CD14-positive monocyte (primary cell): Measurements from ENCODE around the gene IGFBP7. TPM values are rescaled to one million over a fixed set of nuclear protein-coding genes. Genes with fewer than 3 reads are reported as not detected.
"Not testable (repeated sequence)": the region's sequence is repeated elsewhere in the genome, so short reads cannot be mapped to it uniquely, and the experiment has no call there.

Experiments used
- DNase-seq, 3 donors: peaks; one replicate each; pipeline ENCODE4 v3.0.0-alpha.2; 2011 to 2022
- H2AFZ ChIP-seq: 2 replicates; pipeline ENCODE4 v1.6.0; 2012; ENCODE audit warnings: mild to moderate bottlenecking, low read depth, low read length, inconsistent platforms; ENCODE audit not compliant: insufficient read depth, poor library complexity, severe bottlenecking
- H3K27ac ChIP-seq, 2 donors: 1 replicate in 1 of 2; 2 replicates in 1 of 2; pipeline ENCODE4 v1.5.1; 2012 to 2013; ENCODE audit warnings: low read length in 2 of 2, control low read depth in 1 of 2, inconsistent platforms in 1 of 2, low read depth in 1 of 2, mild to moderate bottlenecking in 1 of 2
- H3K27me3 ChIP-seq, 2 donors: one replicate each; pipeline versions ENCODE4 v1.6.0 to v1.6.1; 2011 to 2013; ENCODE audit warnings: low read length in 2 of 2; ENCODE audit not compliant: control insufficient read depth in 2 of 2, insufficient read depth in 2 of 2
- H3K36me3 ChIP-seq, 2 donors: replicated peaks in 1 of 2; 1 replicate in 1 of 2; 2 replicates in 1 of 2; pipeline versions ENCODE4 v1.5.1 to v1.6.1; 2012 to 2013; ENCODE audit warnings: low read length in 2 of 2, control low read depth in 1 of 2, inconsistent platforms in 1 of 2, mild to moderate bottlenecking in 1 of 2; ENCODE audit not compliant: insufficient read depth in 2 of 2, control insufficient read depth in 1 of 2
- H3K4me1 ChIP-seq, 2 donors: 1 replicate in 1 of 2; 2 replicates in 1 of 2; pipeline versions ENCODE4 v1.5.1 to v1.6.1; 2012 to 2013; ENCODE audit warnings: low read length in 2 of 2, control low read depth in 1 of 2, inconsistent platforms in 1 of 2, mild to moderate bottlenecking in 1 of 2, moderate library complexity in 1 of 2; ENCODE audit not compliant: insufficient read depth in 2 of 2, control insufficient read depth in 1 of 2
- H3K4me2 ChIP-seq: replicated peaks from 2 replicates; pipeline ENCODE3; 2012; ENCODE audit warnings: low read length, moderate library complexity, mild to moderate bottlenecking; ENCODE audit not compliant: poor library complexity, severe bottlenecking; ENCODE audit errors: extremely low read depth
- H3K4me3 ChIP-seq, 3 experiments: fragments of 200-600 bp in 1 of 3; sonication (generic) in 1 of 3; replicated peaks in 1 of 3; 1 replicate in 2 of 3; 2 replicates in 1 of 3; pipeline ENCODE4 v1.5.1; 2011 to 2013; ENCODE audit warnings: low read length in 3 of 3, mild to moderate bottlenecking in 3 of 3, control low read depth in 2 of 3, low read depth in 2 of 3, inconsistent platforms in 1 of 3, moderate library complexity in 1 of 3
- H3K79me2 ChIP-seq: 2 replicates; pipeline ENCODE4 v1.6.0; 2012; ENCODE audit warnings: mild to moderate bottlenecking, control low read depth, inconsistent platforms, low read length, moderate library complexity; ENCODE audit not compliant: insufficient read depth
- H3K9ac ChIP-seq: 2 replicates; pipeline ENCODE4 v1.6.0; 2017; ENCODE audit warnings: low read length, mild to moderate bottlenecking; ENCODE audit not compliant: insufficient read depth, poor library complexity, severe bottlenecking
- H3K9me3 ChIP-seq, 2 donors: replicated peaks in 1 of 2; 1 replicate in 1 of 2; 2 replicates in 1 of 2; pipeline versions ENCODE4 v1.5.1 to v1.6.1; 2012 to 2013; ENCODE audit warnings: low read length in 2 of 2, control low read depth in 1 of 2; ENCODE audit not compliant: control insufficient read depth in 1 of 2, insufficient read depth in 1 of 2
- H4K20me1 ChIP-seq: 2 replicates; pipeline ENCODE4 v1.6.0; 2012; ENCODE audit warnings: mild to moderate bottlenecking, low read length, control low read depth, moderate library complexity; ENCODE audit not compliant: insufficient read depth
- H3K27ac Mint-ChIP-seq, 7 donors: one replicate each; pipeline ENCODE4 v1.8.0; 2020; ENCODE audit warnings: mild to moderate bottlenecking in 7 of 7, mixed read lengths in 7 of 7, moderate library complexity in 6 of 7, inconsistent platforms in 2 of 7
- H3K27me3 Mint-ChIP-seq, 3 donors: one replicate each; pipeline ENCODE4 v1.8.0; 2021 to 2022; ENCODE audit warnings: low read depth in 3 of 3, mild to moderate bottlenecking in 3 of 3, mixed read lengths in 3 of 3, moderate library complexity in 3 of 3, inconsistent platforms in 1 of 3
- H3K36me3 Mint-ChIP-seq, 2 donors: one replicate each; pipeline ENCODE4 v1.8.0; 2020; ENCODE audit warnings: mixed read lengths in 2 of 2, inconsistent platforms in 1 of 2, mild to moderate bottlenecking in 1 of 2
- H3K4me1 Mint-ChIP-seq: one replicate; pipeline ENCODE4 v1.8.0; 2020; ENCODE audit warnings: mild to moderate bottlenecking, mixed read lengths
- H3K4me3 Mint-ChIP-seq, 2 donors: one replicate each; pipeline ENCODE4 v1.8.0; 2020; ENCODE audit warnings: mild to moderate bottlenecking in 2 of 2, mixed read lengths in 2 of 2, moderate library complexity in 1 of 2
- H3K9me3 Mint-ChIP-seq, 7 donors: one replicate each; pipeline ENCODE4 v1.8.0; 2020 to 2022; ENCODE audit warnings: mixed read lengths in 7 of 7, mild to moderate bottlenecking in 6 of 7, moderate library complexity in 6 of 7, inconsistent platforms in 2 of 7
- WGBS: methylation state at CpG from one replicate; pipeline ENCODE4 v1.1.5; 2013; ENCODE audit warnings: missing lambda C conversion rate; ENCODE audit not compliant: insufficient coverage; 5-methylcytosine and 5-hydroxymethylcytosine counted together
- intact Hi-C, 2 donors: fragments of 100-400 bp; cut with micrococcal nuclease; formaldehyde crosslinking; loops; one replicate each; pipeline versions ENCODE4 v1.15.0 to v1.15.1; 2023
- polyA plus RNA-seq, 3 donors: library from polyadenylated mRNA; depleted of rRNA in 1 of 3; unstranded in 2 of 3; stranded (reverse) in 1 of 3; fragments of 300-500 nt in 2 of 3; fragments of >200 nt in 1 of 3; fragmentation: Illumina TruSeq in 2 of 3; gene quantifications; 1 replicate in 2 of 3; 2 replicates in 1 of 3; pipeline ENCODE4 v1.2.3, GENCODE V29; 2012 to 2021
- TF ChIP-seq, protein P1 (sequence below): fragments of 200-600 bp; IDR thresholded peaks from one replicate; pipeline ENCODE4 v1.8.0; 2022; ENCODE audit warnings: antibody characterized with exemption, mild to moderate bottlenecking

Gene IGFBP7
- polyA plus RNA-seq, 3 donors, result 23.1 to 53.1 (median 46.9) TPM

DNA sequence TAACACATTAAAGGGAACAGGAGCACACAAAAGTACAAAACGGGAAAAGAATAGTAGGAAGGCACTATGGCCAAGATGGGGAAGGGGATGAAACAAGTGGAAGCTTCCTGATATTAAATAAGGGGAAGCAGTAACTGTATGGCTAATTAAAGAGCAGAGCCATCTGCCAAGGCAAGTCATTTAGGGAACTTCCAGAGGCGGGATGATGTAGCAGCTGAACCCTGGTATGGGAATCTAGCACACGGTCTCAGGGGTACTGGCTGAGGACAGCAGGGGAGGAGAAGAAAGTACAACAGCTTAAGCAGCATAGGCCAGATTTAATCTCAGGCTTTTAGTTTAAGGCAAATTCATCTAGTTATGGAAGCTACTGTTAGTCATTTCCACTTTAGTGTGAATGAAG, 59.1 kb downstream of the IGFBP7 start:
- H2AFZ ChIP-seq, result no peak overlapping the region
- H3K4me1 ChIP-seq, result peaks cover 22% of the 10 kb centered on the region in 2 donors
- no peaks in the 10 kb centered on the region for H3K36me3 ChIP-seq
- Mint-ChIP-seq H3K9me3 (peaks cover 0 to 10% (median 3%) of the 10 kb centered on the region in 7 donors), H3K4me3 (peak overlapping the region in 1 of 2 donors; percentile 47), H3K4me1 (peaks cover 20% of the 10 kb centered on the region), H3K27me3 (peaks cover 0 to 2% (median 0%) of the 10 kb centered on the region in 3 donors), H3K36me3 (peaks cover 8 to 21% of the 10 kb centered on the region in 2 donors), H3K27ac (peak overlapping the region; percentile 76 to 99 (median 86))
- TF ChIP-seq, protein P1, sequence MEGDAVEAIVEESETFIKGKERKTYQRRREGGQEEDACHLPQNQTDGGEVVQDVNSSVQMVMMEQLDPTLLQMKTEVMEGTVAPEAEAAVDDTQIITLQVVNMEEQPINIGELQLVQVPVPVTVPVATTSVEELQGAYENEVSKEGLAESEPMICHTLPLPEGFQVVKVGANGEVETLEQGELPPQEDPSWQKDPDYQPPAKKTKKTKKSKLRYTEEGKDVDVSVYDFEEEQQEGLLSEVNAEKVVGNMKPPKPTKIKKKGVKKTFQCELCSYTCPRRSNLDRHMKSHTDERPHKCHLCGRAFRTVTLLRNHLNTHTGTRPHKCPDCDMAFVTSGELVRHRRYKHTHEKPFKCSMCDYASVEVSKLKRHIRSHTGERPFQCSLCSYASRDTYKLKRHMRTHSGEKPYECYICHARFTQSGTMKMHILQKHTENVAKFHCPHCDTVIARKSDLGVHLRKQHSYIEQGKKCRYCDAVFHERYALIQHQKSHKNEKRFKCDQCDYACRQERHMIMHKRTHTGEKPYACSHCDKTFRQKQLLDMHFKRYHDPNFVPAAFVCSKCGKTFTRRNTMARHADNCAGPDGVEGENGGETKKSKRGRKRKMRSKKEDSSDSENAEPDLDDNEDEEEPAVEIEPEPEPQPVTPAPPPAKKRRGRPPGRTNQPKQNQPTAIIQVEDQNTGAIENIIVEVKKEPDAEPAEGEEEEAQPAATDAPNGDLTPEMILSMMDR, result no peak
- H3K4me2 ChIP-seq, result peak overlapping the region; percentile 14
- peaks cover 25% of the 10 kb centered on the region for H3K79me2 ChIP-seq
- H4K20me1 ChIP-seq, result no peaks in the 10 kb centered on the region
- peaks cover 0 to 2% of the 10 kb centered on the region in 2 donors for H3K9me3 ChIP-seq
- H3K27me3 ChIP-seq, result no peaks in the 10 kb centered on the region
- peak; percentile 57 to 90 (median 70) for DNase-seq
- H3K27ac ChIP-seq, result peak overlapping the region; percentile 35 to 68
- intact Hi-C loops, result no loop called here
- WGBS, result 6% methylated on average over 3 of the region's 3 CpGs
- no peak overlapping the region for H3K4me3 ChIP-seq
- H3K9ac ChIP-seq, result no peak overlapping the region

DNA sequence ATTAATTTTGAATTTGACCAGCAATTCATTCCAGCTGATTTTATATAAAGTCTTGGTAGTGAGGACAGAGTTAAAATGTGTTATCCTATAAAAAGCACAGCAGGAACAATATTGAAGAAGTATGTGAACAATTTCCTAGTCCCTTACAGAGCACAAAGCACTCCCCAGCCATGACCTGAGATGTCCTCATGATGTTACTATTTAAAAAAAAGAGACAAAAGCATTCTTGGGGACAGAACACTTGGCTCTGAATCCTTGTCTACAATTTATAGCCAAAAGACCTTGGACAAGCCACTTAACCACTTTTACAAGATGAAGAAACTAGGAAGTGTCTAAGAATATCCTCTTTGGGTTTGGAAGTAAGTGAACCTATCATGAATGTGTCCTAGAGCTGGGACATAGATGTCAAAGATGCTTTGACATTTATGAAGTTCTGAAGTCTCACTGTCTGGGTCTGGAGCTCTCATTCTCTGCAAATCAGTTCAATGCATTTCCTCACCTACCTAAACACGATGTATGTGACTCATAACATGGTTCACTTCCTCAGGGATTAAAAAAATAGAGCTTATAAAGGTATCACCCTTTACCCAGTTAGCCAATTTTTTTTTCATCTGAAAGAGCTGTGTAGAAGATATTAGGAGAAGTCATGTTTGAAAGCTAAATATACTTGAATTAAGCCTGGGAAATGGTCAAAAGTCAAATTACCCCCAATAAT, 61.4 kb downstream of the IGFBP7 start:
- peaks cover 22% of the 10 kb centered on the region in 2 donors for H3K4me1 ChIP-seq
- peaks cover 3 to 8% of the 10 kb centered on the region in 2 donors for H3K36me3 Mint-ChIP-seq

DNA sequence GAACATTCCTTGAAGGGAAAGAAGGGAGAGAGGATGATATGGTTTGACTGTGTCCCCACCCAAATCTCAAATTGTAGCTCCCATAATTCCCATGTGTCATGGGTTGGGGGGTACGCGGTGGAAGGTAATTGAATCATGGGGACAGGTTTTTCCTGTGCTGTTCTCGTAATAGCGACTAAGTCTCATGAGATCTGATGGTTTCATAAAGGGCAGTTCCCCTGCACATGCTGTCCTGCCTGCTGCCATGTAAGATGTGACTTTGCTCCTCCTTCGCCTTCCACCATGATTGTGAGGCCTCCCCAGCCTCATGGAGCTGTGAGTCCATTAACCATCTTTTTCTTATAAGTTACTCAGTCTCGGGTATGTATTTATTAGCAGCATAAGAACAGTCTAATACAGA, 63.1 kb downstream of the IGFBP7 start:
- 100% methylated on average over 2 of the region's 6 CpGs for WGBS
- Histone ChIP-seq H3K4me1 (peaks cover 19 to 20% of the 10 kb centered on the region in 2 donors), H3K79me2 (peaks cover 11% of the 10 kb centered on the region)
- H3K9ac ChIP-seq, intact Hi-C loops, H3K36me3 ChIP-seq, H3K27me3 Mint-ChIP-seq, H3K27ac ChIP-seq, H3K27ac Mint-ChIP-seq, H2AFZ ChIP-seq, H3K9me3 ChIP-seq, H3K9me3 Mint-ChIP-seq, H3K4me3 ChIP-seq, H3K36me3 Mint-ChIP-seq, H4K20me1 ChIP-seq, DNase-seq, H3K4me3 Mint-ChIP-seq, H3K27me3 ChIP-seq, H3K4me2 ChIP-seq: not testable (repeated sequence)
- peaks cover 18% of the 10 kb centered on the region for H3K4me1 Mint-ChIP-seq

More for the DNA sequence above, 61.4 kb downstream of the IGFBP7 start:
- Histone ChIP-seq H3K36me3 (no peaks in the 10 kb centered on the region), H3K79me2 (peaks cover 11% of the 10 kb centered on the region), H3K4me2 (no peak overlapping the region), H3K4me3 (no peak overlapping the region), H3K9ac (no peak overlapping the region), H3K27ac (no peak overlapping the region), H3K27me3 (no peaks in the 10 kb centered on the region), H3K9me3 (peaks cover 0 to 2% of the 10 kb centered on the region in 2 donors), H4K20me1 (no peaks in the 10 kb centered on the region), H2AFZ (no peak overlapping the region)
- Mint-ChIP-seq H3K4me1 (peaks cover 20% of the 10 kb centered on the region), H3K27me3 (peaks cover 0 to 3% (median 0%) of the 10 kb centered on the region in 3 donors), H3K4me3 (no peak overlapping the region), H3K9me3 (peaks cover 0 to 8% (median 3%) of the 10 kb centered on the region in 7 donors), H3K27ac (no peak overlapping the region)
- WGBS, result no CpG with 5 or more reads among the region's 1 CpG
- DNase-seq, result no peak
- TF ChIP-seq, protein P1, result no peak
- intact Hi-C loops, result no loop called here
